GM06990 (cell line): Measurements from ENCODE around the gene ABHD2.
"Not testable (repeated sequence)": the region's sequence is repeated elsewhere in the genome, so short reads cannot be mapped to it uniquely, and the experiment has no call there.

Source experiments
- DNase-seq: peaks from one replicate; pipeline ENCODE4 v3.0.0-alpha.2; 2011; ENCODE audit not compliant: insufficient read length; ENCODE audit errors: extremely low read depth
- H3K27me3 ChIP-seq: replicated peaks from 2 replicates; pipeline ENCODE4 v1.6.0; 2011; ENCODE audit warnings: low read length; ENCODE audit not compliant: control insufficient read depth, insufficient read depth
- H3K36me3 ChIP-seq: 2 replicates; pipeline ENCODE4 v1.5.1; 2011; ENCODE audit warnings: low read length; ENCODE audit not compliant: control insufficient read depth, insufficient read depth
- H3K4me3 ChIP-seq: replicated peaks from 2 replicates; pipeline ENCODE4 v1.5.1; 2011; ENCODE audit warnings: low read depth, mild to moderate bottlenecking, control low read depth, low read length
- CTCF ChIP-seq: IDR thresholded peaks from 2 replicates; pipeline ENCODE4 v1.5.1; 2011; ENCODE audit warnings: low read length, control low read depth, mild to moderate bottlenecking, inconsistent platforms; ENCODE audit not compliant: insufficient read depth, poor library complexity, severe bottlenecking

Gene ABHD2

DNA sequence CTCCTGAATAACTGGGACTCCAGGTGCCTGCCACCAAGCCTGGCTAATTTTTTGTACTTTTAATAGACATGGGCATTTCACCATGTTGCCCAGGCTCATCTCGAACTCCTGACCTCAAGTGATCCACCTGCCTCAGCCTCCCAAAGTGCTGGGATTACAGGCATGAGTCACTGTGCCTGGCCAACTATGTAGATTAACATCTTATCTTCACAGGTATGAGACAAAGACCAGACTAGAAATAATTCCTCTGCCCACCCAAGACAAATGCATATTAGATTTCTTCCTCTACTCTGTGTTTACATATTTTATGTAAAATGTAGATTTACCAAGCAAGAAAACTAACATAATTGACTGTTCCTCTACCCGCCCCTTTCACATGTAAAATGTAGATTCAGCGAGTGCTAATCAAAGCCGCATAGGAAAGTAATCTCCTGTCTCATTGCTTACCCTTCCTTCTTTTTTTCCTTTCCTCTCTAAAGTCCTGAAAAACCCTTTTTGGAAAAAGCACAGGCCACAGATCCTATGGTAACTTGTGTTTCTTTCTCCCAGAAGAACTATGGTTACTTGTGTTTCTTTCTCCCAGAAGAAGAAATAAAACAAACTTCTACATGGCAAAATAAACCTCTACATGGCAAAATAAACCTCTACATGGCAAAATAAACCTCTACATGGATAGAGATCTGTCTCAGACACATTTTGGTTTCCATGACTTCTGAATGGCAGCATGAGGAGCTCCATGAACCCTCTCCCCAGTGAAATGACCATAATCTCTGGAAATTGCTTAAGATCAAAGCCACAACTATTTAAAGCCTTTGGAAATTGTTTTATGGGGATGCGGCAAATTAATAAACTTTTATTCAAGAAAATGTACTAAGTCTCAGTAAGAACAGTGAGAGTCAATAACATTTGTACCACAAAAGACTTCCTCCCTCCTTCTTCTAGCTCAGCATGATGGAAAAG, 9.1 kb upstream of the ABHD2 start:
- H3K4me3 ChIP-seq: no peak overlapping the region
- no peak for TF ChIP-seq CTCF
- no peaks in the 10 kb centered on the region for H3K36me3 ChIP-seq
- no peaks in the 10 kb centered on the region for H3K27me3 ChIP-seq
- no peak for DNase-seq

GRCh38 chr15:89081878-89082277, 6.4 kb upstream of the ABHD2 start:
- Histone ChIP-seq H3K27me3 (no peaks in the 10 kb centered on the region), H3K4me3 (no peak overlapping the region), H3K36me3 (no peaks in the 10 kb centered on the region)
- no peak for TF ChIP-seq CTCF
- no peak for DNase-seq

GRCh38 chr15:89083246-89083645, 5.0 kb upstream of the ABHD2 start:
- DNase-seq: no peak
- TF ChIP-seq CTCF: no peak
- Histone ChIP-seq H3K36me3 (no peaks in the 10 kb centered on the region), H3K4me3 (no peak overlapping the region), H3K27me3 (no peaks in the 10 kb centered on the region)

- DNase-seq: no peak
- TF ChIP-seq CTCF: no peak
- H3K4me3 ChIP-seq: no peak overlapping the region
These were observed 2.8 kb upstream of the ABHD2 start for GRCh38 chr15:89085289-89085926.

GRCh38 chr15:89085933-89086332, 2.3 kb upstream of the ABHD2 start:
- H3K36me3 ChIP-seq, H3K27me3 ChIP-seq, H3K4me3 ChIP-seq, DNase-seq: not testable (repeated sequence)

More at GRCh38 chr15:89085289-89085926, 2.8 kb upstream of the ABHD2 start:
- Histone ChIP-seq H3K27me3 (no peaks in the 10 kb centered on the region), H3K36me3 (no peaks in the 10 kb centered on the region)

DNA sequence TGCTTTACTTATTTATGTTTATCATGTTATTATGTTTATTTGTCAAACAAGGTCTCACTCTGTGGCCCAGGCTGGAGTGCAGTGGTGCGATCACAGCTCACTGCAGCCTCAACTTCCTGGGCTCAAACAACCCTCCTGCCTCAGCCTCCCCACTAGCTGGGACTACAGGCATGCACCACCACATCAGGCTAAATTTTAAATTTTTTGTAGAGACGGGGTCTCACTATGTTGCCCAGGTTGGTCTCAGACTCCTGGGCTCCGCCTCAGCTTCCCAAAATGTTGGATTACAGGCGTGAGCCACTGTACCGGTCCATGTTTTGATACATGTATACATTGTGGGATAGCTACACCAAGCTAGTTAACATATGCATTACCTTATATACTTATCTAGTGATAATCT, 1.9 kb upstream of the ABHD2 start:
- H3K27me3 ChIP-seq, H3K4me3 ChIP-seq, DNase-seq, H3K36me3 ChIP-seq: not testable (repeated sequence)
